Loucy (cell line): Measurements from ENCODE around the gene TRIM29.

Experiments used
- EZH2phosphoT487 ChIP-seq: fragments of 200-600 bp; IDR thresholded peaks from 2 replicates; pipeline ENCODE4 v1.6.1; 2018; ENCODE audit warnings: antibody characterized with exemption, mild to moderate bottlenecking, moderate library complexity, borderline replicate concordance
- TF ChIP-seq, protein P1 (sequence below): fragments of 200-600 bp; sonication (generic); conservative IDR thresholded peaks from 2 replicates; pipeline ENCODE4 v1.5.1; 2014; ENCODE audit warnings: mild to moderate bottlenecking, antibody characterized with exemption, low read length

DNA sequence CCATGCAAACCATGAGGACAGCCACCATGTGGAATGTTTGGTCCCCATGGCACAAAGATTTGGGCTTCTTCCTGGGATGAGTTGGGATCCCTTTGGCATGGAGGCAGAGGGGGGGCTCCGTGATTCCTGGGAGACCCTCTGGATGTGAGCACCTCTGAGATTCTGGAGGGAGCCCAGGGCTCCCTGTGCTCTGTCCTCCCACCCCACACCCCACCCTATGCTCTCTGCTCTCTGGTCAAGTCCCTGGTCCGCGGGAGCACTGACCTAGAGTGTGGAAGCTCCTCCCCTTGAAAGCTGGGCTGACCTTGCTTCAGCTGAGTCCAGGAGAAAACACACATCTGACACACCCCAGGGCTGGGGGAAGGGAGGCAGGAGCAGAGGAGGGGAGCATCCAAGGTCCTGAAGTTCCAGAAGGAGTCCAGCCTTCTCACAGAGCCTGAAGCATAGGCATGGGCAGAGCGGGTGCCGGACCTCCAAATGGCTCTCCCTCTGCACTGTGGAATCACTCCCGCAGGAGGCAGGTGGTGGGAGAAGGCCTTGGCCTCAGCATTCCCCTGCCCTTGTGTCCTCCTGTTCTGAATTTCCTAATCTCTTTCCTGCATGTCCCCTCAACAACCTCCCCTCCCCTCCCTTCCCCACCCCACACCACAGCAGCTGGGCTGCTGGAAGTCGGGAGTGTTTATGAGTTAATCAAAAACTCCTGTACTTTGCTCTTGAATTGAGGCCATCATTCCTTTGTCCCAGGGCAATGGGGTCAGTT, 47.2 kb upstream of the TRIM29 start:
- TF ChIP-seq, protein P1, sequence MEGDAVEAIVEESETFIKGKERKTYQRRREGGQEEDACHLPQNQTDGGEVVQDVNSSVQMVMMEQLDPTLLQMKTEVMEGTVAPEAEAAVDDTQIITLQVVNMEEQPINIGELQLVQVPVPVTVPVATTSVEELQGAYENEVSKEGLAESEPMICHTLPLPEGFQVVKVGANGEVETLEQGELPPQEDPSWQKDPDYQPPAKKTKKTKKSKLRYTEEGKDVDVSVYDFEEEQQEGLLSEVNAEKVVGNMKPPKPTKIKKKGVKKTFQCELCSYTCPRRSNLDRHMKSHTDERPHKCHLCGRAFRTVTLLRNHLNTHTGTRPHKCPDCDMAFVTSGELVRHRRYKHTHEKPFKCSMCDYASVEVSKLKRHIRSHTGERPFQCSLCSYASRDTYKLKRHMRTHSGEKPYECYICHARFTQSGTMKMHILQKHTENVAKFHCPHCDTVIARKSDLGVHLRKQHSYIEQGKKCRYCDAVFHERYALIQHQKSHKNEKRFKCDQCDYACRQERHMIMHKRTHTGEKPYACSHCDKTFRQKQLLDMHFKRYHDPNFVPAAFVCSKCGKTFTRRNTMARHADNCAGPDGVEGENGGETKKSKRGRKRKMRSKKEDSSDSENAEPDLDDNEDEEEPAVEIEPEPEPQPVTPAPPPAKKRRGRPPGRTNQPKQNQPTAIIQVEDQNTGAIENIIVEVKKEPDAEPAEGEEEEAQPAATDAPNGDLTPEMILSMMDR, result no peak
- no peak for TF ChIP-seq EZH2phosphoT487
